AG04449 (cell line): Measurements from ENCODE around the gene C1orf232.

Experiments
- CTCF ChIA-PET: fragments of 350-600 bp; formaldehyde crosslinking; extraction: SDS; loops from one replicate; lab custom pipeline; 2021; ENCODE audit warnings: antibody characterized with exemption; lab: Yijun Ruan, JAX
- POLR2A ChIA-PET: fragments of 400-600, 350-600 bp; formaldehyde crosslinking; extraction: SDS; loops from one replicate; lab custom pipeline; 2020; ENCODE audit warnings: antibody characterized with exemption, inconsistent platforms; lab: Yijun Ruan, JAX
- DNase-seq: peaks from one replicate; pipeline ENCODE4 v3.0.0-alpha.2; 2010; ENCODE audit warnings: low read depth, low spot score
- H3K4me3 ChIP-seq: 2 replicates; pipeline ENCODE4 v1.5.1; 2011; ENCODE audit warnings: low read depth, mild to moderate bottlenecking, control low read depth, low read length
- CTCF ChIP-seq: IDR thresholded peaks from one replicate; pipeline ENCODE4 v1.5.1; 2011; ENCODE audit warnings: mild to moderate bottlenecking, moderate library complexity, low read length, control low read depth, inconsistent platforms; ENCODE audit not compliant: insufficient read depth; ENCODE audit errors: missing control alignments

The C1orf232 gene

DNA sequence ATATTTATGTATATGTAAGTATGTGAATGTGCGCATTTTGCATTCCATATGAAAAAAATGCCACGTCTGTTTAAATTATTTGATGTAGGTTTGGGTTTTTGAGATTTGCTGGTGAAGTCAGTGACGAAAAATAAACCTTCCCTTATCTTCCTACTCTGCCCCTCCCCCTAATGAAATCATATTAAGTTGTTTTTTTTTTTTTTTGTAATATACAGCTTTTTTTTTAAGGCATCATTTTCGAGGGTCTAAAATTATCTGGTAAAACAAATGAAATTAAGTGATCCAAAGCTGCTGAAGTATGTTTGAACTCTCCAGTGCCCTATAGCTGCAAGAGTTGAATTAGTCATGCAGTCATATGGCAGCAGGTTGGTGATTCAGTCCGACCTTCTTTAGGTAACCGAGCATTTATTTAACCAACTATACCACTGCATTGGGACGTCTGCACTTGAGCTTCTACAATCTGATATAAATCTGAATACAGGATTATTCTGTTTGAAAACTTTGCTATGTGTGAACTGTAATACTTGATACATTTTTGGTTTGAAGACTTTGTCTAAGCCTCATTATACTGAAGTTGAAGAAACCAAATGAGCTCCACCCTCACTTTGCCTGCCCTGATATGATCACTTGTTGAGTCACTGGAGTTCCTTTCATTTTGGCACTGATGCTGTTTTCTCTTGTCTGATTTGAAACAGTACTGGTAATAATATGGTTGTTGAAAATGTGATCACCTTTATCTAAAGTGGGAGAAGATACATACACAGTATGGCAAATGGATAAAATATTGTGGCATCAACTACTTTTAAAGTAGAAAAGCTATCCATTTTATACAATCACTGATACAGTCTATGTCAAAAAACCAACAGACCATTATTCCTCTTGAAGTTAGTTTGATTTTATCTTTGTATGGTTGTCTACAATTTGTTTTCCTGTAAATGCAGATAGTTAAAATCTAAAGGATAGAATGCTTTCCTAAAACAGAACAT, 45.5 kb downstream of the C1orf232 start:
- no peak for TF ChIP-seq CTCF
- POLR2A ChIA-PET = interaction anchor here (1.1 kb wide), 1 partner anchor 12 kb away, joined by 4 read pairs; the partner anchor contains the start of gene PDIK1L
- CTCF ChIA-PET = interaction anchor here (1.2 to 11.5 kb wide), 11 partner anchors 11 to 267 kb away, joined by 4 to 150 read pairs (median 5); partner anchors contain the start of genes PDIK1L and ZNF593
- no peak overlapping the region for H3K4me3 ChIP-seq
- no peak for DNase-seq

GRCh38 chr1:26121854-26122773, 46.6 kb downstream of the C1orf232 start:
- DNase-seq = no peak
- H3K4me3 ChIP-seq = no peak overlapping the region
- no peak for TF ChIP-seq CTCF
- CTCF ChIA-PET = interaction anchor here (0.6 to 11.5 kb wide), 13 partner anchors 9 to 1487 kb away, joined by 3 to 150 read pairs (median 5); partner anchors contain the start of genes C1orf232, PDIK1L and ZNF593
- POLR2A ChIA-PET = interaction anchor here (0.6 kb wide), 1 partner anchor 10 kb away, joined by 3 read pairs; the partner anchor contains the start of gene PDIK1L

GRCh38 chr1:26119892-26120608, 48.7 kb downstream of the C1orf232 start:
- H3K4me3 ChIP-seq = no peak overlapping the region
- DNase-seq = no peak
- no peak for TF ChIP-seq CTCF
- POLR2A ChIA-PET = no interaction called here
- CTCF ChIA-PET = interaction anchor here (0.9 to 11.5 kb wide), 4 partner anchors 10 to 25 kb away, joined by 3 to 150 read pairs (median 4); no protein-coding TSS in a partner anchor

- TF ChIP-seq CTCF = no peak
- no peak overlapping the region for H3K4me3 ChIP-seq
- no peak for DNase-seq
- ChIA-PET CTCF (interaction anchor here (0.8 to 3.4 kb wide), 9 partner anchors 8 to 120 kb away, joined by 3 to 28 read pairs (median 6); partner anchors contain the start of genes CEP85 and ZNF593), POLR2A (no interaction called here)
Observed at GRCh38 chr1:26114165-26114927, 54.4 kb downstream of the C1orf232 start.
